Measurements from ENCODE around the gene RPF1. TPM values are rescaled to one million over a fixed set of nuclear protein-coding genes. Genes with fewer than 3 reads are reported as not detected.
"Not testable (repeated sequence)": the region's sequence is repeated elsewhere in the genome, so short reads cannot be mapped to it uniquely, and the experiment has no call there.

Gene RPF1
- total RNA-seq, 2 experiments from 2014 or later: 34.8 to 36.2 TPM

DNA sequence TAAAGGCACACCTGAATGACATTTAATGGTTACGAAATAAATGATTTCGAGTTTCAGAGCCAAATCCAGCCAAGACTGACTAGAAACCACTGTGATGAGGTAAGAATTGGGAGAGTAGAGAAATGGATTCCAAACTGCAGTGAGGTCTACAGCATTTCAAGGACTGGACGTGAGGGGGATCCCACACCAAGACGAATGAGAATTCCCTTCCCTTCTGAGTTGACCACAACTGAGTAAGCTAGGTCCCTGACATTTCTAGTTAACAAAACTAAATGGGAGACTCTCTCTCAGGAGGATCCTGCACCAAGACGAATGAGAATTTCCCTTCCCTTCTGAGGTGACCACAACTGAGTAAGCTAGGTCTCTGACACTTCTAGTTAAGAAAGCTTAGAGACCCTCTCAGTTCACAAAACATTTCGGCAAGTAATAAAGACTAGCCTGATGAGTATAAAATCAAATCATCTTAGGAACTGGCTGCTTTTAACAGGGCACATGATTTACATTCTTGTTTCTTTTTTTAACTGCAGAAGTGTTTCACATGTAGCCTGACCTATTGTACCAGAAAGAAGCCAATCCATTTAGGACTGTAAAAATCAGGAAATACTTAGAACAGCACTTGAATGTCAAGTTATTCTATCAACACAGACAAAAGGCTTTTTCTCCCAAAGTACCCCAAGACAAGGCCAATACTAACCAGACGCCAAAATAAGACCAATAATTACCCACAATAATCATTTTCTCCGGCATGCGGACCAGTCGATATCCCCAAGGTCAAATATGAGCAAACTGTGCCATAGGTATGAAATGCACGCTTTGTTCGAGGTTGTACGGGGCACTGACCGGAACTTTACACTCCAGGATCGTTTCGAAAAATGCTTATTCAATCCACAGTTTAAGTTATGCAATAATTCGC, 25.8 kb downstream of the RPF1 start:
- H3K27ac Mint-ChIP-seq: peak overlapping the region; percentile 97
- no peaks in the 10 kb centered on the region for H3K27me3 Mint-ChIP-seq
- H3K36me3 Mint-ChIP-seq: peaks cover 28% of the 10 kb centered on the region
- no peak for DNase-seq
- peak overlapping the region; percentile 99 for H3K4me3 Mint-ChIP-seq
- ATAC-seq (ENCODE audit: low read depth): no peak
- POLR2A ChIA-PET: interaction anchor here (0.9 to 4.4 kb wide), 8 partner anchors 11 to 360 kb away, joined by 3 to 84 read pairs (median 7); partner anchors contain the start of genes CTBS, PRKACB and RPF1
- H3K4me1 Mint-ChIP-seq: peaks cover 28% of the 10 kb centered on the region
- H3K9me3 Mint-ChIP-seq: peaks cover 3% of the 10 kb centered on the region

DNA sequence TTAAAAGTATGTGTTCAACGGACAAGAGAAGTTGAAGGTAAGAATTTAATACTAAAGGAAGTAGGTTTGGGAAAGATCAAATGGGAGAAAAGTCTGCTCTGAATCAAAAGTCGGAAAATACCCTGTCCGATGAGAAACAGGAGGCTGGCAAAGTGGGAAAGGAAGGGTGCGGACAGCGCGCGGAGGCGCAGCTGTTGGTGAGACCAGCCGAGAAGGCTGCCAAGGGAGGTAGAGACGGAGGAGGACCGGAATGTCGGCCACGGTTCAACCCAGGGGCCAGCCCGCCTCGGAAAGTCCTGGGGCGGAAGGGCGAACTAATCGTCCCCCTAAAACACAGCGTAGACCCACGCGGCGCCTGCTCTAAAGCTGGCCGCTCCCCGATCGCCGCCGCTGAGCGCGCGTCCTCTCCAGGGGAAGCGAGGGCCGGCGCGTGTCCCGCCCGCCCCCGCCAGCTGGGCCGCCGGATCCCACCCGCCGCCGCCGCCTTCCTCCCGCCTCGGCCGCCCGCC, 26.5 kb downstream of the RPF1 start:
- POLR2A ChIA-PET: interaction anchor here (0.7 to 4.4 kb wide), 26 partner anchors 8 to 771 kb away, joined by 3 to 84 read pairs (median 5); partner anchors contain the start of genes BCL10, CTBS, PRKACB and RPF1
- peaks cover 30% of the 10 kb centered on the region for H3K36me3 Mint-ChIP-seq
- H3K4me1 Mint-ChIP-seq: peaks cover 27% of the 10 kb centered on the region

DNA sequence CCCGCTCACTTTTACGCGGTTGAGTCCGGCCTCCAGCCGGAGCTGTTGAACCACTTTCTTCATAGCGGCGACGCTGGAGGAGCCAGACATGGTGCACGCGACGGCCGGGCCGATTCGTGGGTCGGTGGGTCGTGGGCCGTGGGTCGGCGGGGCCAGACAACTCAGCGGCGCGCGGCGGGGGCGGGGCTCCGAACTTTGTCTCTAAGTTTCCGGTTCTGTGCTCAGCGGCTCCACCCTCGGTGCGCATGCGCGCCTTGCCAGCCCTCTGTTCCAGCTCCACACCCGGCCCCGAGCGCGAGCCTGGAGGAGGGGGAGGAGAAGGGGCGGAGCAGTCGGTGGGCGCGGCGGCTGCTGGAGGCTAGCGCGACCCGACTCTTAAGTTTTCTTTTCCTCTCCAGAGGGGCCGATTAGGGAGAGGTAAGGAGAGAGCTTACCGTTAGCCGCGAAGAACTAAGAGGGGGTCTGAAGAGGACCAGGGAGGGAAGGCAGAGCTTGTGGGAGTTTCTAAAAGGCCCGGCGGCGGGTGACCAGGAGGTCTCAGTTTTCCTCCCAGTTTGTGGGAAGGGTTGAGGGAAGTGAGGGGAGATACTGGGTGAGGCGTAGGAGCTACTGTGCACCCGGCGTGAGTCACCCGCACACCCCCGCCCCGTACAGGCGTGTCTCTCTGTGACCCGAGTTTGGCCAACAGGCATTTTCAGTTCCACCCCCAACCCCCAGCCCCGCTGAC, 27.1 kb downstream of the RPF1 start, which contains the start of the genes GNG5 and SPATA1:
TSS of gene GNG5 (minus strand) at position 580 of the 727 bp plus-strand sequence. CDS start at position 90, 490 bp downstream.
TSS of gene SPATA1 (plus strand) at position 385 of the 727 bp plus-strand sequence. CDS start 9,974 bp downstream, outside the sequence.
- Mint-ChIP-seq H3K27ac (peak within 1 kb of the TSS; percentile 100), H3K4me3 (peak within 1 kb of the TSS; percentile 99), H3K36me3 (peaks cover 28% of the 10 kb centered on the region), H3K4me1 (peaks cover 22% of the 10 kb centered on the region), H3K9me3 (peaks cover 3% of the 10 kb centered on the region), H3K27me3 (no peaks in the 10 kb centered on the region)
- peak; percentile 91 for ATAC-seq (ENCODE audit: low read depth)
- POLR2A ChIA-PET: interaction anchor here (0.5 to 4.4 kb wide), 31 partner anchors 8 to 770 kb away, joined by 3 to 84 read pairs (median 4); partner anchors contain the start of genes BCL10, CTBS, PRKACB and RPF1
- peak; percentile 99 for DNase-seq

More for the DNA sequence above, 26.5 kb downstream of the RPF1 start:
- peaks cover 3% of the 10 kb centered on the region for H3K9me3 Mint-ChIP-seq
- H3K4me3 Mint-ChIP-seq: peak overlapping the region; percentile 99
- DNase-seq (no peak), ATAC-seq (ENCODE audit: low read depth) (peak; percentile 28)
- no peaks in the 10 kb centered on the region for H3K27me3 Mint-ChIP-seq
- peak overlapping the region; percentile 100 for H3K27ac Mint-ChIP-seq

DNA sequence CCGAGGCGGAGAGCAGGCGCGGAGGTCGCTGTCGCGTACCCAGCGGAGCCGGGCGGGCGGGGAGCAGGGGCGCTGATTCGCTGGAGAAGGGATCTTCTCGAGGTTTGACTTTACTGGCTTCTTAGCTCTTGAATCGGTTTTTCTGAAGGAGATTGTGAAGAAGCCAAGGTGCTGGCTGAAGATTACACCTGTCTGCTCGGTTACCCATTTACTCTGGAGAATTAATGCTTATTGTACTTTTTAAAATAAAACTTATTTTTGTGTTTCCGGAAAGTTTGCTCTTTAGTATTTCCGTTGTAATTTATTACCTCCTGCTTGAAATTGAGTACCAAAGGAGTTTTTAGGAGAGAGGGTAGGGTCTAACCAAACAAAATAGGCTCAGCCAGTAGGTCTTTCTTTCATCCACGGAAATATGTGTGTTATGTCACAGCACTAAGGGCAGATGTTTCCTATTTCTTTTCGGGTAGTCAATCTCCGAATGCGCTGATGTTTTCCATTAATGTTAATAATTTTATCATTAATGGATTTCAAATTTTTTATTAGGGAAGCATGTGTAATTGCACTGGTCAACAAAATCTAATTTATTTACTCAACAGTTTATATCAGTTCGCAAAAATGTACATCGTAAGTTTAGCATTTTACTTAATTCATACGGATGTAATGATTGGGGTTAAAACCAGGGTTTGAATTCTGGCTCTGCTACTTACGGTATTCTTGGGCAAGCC, 27.8 kb downstream of the RPF1 start:
- POLR2A ChIA-PET: interaction anchor here (0.5 to 4.4 kb wide), 27 partner anchors 9 to 770 kb away, joined by 3 to 84 read pairs (median 5); partner anchors contain the start of genes BCL10, CTBS, PRKACB and RPF1
- H3K4me3 Mint-ChIP-seq: peak overlapping the region; percentile 99
- H3K9me3 Mint-ChIP-seq: peaks cover 3% of the 10 kb centered on the region
- DNase-seq (no peak), ATAC-seq (ENCODE audit: low read depth) (no peak)
- peak overlapping the region; percentile 100 for H3K27ac Mint-ChIP-seq
- no peaks in the 10 kb centered on the region for H3K27me3 Mint-ChIP-seq
- H3K4me1 Mint-ChIP-seq: peaks cover 18% of the 10 kb centered on the region
- H3K36me3 Mint-ChIP-seq: peaks cover 22% of the 10 kb centered on the region

DNA sequence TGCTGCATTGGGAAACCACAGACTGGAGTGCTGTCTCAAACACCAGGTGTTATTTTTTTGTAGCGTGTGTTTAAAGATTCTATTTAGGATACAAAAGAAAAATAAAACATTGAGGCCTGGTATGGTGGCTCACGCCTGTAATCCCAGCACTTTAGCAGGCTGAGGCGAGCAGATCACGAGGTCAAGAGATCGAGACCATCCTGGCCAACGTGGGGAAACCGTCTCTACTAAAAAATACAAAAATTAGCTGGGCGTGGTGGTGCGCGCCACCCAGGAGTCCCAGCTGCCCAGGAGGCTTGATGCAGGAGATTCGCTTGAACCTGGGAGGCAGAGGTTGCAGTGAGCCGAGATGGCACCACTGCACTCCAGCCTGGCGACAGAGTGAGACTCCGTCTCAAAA, 28.8 kb downstream of the RPF1 start:
- not testable (repeated sequence) for DNase-seq; H3K9me3 Mint-ChIP-seq; H3K27me3 Mint-ChIP-seq; H3K27ac Mint-ChIP-seq; H3K4me3 Mint-ChIP-seq; ATAC-seq (ENCODE audit: low read depth)
- peaks cover 18% of the 10 kb centered on the region for H3K4me1 Mint-ChIP-seq
- H3K36me3 Mint-ChIP-seq: peaks cover 22% of the 10 kb centered on the region
- POLR2A ChIA-PET: interaction anchor here (1.2 kb wide), 1 partner anchor 66 kb away, joined by 4 read pairs; the partner anchor contains the start of gene CTBS

DNA sequence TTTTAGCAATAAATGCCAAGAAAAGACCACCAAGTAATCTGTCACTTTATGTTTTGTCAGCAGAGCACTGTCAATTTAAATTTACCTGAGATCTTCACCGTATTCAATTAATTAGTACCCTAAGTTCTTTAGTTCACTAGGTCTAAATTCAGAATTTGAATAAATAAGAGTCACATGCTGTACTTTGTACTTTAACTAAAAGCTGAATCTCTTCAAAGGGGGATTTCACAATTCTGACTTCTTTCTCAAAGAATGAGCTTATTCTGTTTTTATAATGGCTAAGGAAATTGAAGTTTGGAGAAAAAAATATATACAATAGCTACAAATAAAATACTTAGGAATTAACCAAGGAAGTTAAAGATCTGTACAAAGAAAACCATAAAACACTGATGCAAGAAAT, 29.4 kb downstream of the RPF1 start:
- peaks cover 22% of the 10 kb centered on the region for H3K36me3 Mint-ChIP-seq
- DNase-seq: no peak
- H3K27me3 Mint-ChIP-seq: no peaks in the 10 kb centered on the region
- H3K27ac Mint-ChIP-seq: no peak overlapping the region
- H3K4me1 Mint-ChIP-seq: peaks cover 15% of the 10 kb centered on the region
- H3K9me3 Mint-ChIP-seq: peaks cover 3% of the 10 kb centered on the region
- POLR2A ChIA-PET: interaction anchor here (1.2 kb wide), 1 partner anchor 66 kb away, joined by 4 read pairs; the partner anchor contains the start of gene CTBS
- no peak for ATAC-seq (ENCODE audit: low read depth)
- peak overlapping the region; percentile 28 for H3K4me3 Mint-ChIP-seq

DNA sequence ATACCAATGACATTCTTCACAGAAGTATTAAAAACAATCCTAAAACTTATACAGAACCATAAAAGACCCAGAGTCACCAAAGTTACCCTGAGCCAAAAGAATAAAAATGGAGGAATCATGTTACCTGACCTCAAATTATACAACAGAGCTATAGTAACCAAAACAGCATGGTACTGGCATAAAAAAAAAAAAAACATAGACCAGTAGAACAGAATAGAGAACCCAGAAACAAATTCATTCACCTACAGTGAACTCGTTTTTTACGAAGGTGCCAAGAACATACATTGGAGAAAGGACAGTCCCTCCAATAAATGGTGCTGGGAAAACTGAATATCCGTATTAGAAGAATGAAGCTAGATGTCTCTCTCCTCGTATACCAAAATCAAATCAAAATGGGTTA, 30.0 kb downstream of the RPF1 start:
- POLR2A ChIA-PET: no interaction called here
- H3K36me3 Mint-ChIP-seq: peaks cover 21% of the 10 kb centered on the region
- H3K27me3 Mint-ChIP-seq: no peaks in the 10 kb centered on the region
- H3K9me3 Mint-ChIP-seq: peaks cover 3% of the 10 kb centered on the region
- DNase-seq: no peak
- no peak overlapping the region for H3K4me3 Mint-ChIP-seq
- peaks cover 11% of the 10 kb centered on the region for H3K4me1 Mint-ChIP-seq
- H3K27ac Mint-ChIP-seq: no peak overlapping the region
- ATAC-seq (ENCODE audit: low read depth): no peak

DNA sequence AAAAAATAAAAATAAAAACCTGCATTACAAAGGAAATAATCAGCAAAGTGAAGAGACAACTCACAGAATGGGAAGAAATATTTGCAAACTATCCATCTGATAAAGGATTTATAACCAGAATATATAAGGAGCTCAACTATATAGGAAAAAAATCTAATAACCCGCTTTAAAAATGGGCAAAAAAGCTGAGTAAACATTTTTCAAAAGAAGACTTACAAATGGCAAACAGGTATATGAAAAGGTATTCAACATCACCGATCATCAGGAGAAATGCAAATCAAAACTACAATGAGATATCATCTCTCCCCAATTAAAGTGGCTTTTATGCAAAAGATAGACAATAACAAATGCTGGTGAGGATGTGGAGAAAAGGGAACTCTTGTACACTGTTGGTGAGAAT, 31.1 kb downstream of the RPF1 start:
- peaks cover 2% of the 10 kb centered on the region for H3K4me1 Mint-ChIP-seq
- H3K36me3 Mint-ChIP-seq: peaks cover 18% of the 10 kb centered on the region
- no peak overlapping the region for H3K27ac Mint-ChIP-seq
- no peak for ATAC-seq (ENCODE audit: low read depth)
- H3K27me3 Mint-ChIP-seq: no peaks in the 10 kb centered on the region
- peaks cover 3% of the 10 kb centered on the region for H3K9me3 Mint-ChIP-seq
- no peak for DNase-seq
- H3K4me3 Mint-ChIP-seq: no peak overlapping the region
- POLR2A ChIA-PET: no interaction called here

DNA sequence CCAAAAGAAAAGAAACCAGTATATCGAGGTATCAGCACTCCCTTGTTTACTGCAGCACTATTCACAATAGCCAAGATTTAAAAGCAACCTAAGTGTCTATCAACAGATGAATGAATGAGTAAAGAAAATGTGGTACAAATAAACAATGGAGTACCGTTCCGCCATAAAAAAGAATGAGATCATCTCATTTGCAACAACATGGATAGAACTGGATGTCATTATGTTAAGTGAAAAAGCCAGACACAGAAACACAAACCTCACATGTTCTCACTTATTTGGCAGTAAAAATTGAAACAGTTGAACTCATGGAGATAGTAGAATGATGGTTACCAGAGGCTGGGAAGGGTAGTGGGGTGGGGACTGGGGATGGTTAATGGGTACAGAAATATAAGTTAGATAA, 31.6 kb downstream of the RPF1 start:
- peaks cover 2% of the 10 kb centered on the region for H3K4me1 Mint-ChIP-seq
- no peak for ATAC-seq (ENCODE audit: low read depth)
- H3K27me3 Mint-ChIP-seq: no peaks in the 10 kb centered on the region
- H3K27ac Mint-ChIP-seq: no peak overlapping the region
- DNase-seq: no peak
- peaks cover 18% of the 10 kb centered on the region for H3K36me3 Mint-ChIP-seq
- no peak overlapping the region for H3K4me3 Mint-ChIP-seq
- H3K9me3 Mint-ChIP-seq: peaks cover 3% of the 10 kb centered on the region
- POLR2A ChIA-PET: no interaction called here

DNA sequence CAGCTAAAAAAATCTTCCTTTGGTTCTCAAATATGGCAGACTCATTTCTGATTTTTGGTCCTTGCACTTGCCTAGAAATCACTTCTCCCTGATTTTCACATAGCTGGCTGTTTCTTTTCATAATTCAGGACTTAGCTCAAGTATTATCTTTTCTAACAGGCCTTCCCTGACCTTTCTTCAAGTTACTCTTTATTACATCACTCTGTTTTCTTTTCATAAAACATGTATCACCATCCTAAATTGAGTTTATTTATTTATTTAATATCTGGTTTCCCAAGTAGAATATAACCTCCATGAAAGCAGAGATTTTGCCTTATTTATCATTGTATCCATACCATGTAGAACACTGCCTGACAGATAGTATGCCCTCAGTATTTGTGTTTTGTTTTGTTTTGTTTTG, 45.5 kb downstream of the RPF1 start:
- no peak overlapping the region for H3K4me3 Mint-ChIP-seq
- DNase-seq: no peak
- H3K9me3 Mint-ChIP-seq: no peaks in the 10 kb centered on the region
- no peaks in the 10 kb centered on the region for H3K4me1 Mint-ChIP-seq
- peaks cover 8% of the 10 kb centered on the region for H3K36me3 Mint-ChIP-seq
- H3K27me3 Mint-ChIP-seq: no peaks in the 10 kb centered on the region
- no peak overlapping the region for H3K27ac Mint-ChIP-seq
- POLR2A ChIA-PET: interaction anchor here (0.9 kb wide), 1 partner anchor 19 kb away, joined by 3 read pairs; the partner anchor contains the start of genes GNG5 and SPATA1
- no peak for ATAC-seq (ENCODE audit: low read depth)

DNA sequence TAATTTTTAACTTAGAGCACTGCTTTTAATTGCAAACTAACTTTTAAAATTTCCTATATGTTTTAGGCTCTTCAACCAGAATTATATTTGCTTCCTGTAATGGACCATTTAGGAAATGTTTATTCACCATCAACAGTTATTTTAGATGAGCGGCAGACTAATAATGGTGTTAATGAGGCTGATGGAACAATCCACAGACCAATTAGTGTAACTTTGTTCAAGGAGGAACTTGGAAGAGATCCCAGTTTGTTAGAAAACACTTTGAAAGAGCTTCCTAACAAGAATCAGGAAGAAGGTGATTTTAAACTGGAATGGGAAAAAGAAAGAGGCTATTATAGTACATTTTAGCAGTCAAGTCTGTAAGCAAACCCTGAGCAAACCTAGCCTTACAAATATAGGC, 46.7 kb downstream of the RPF1 start:
- Mint-ChIP-seq H3K27ac (no peak overlapping the region), H3K9me3 (no peaks in the 10 kb centered on the region), H3K4me1 (no peaks in the 10 kb centered on the region), H3K4me3 (no peak overlapping the region), H3K27me3 (no peaks in the 10 kb centered on the region), H3K36me3 (peaks cover 10% of the 10 kb centered on the region)
- POLR2A ChIA-PET: no interaction called here
- no peak for ATAC-seq (ENCODE audit: low read depth)
- DNase-seq: no peak

DNA sequence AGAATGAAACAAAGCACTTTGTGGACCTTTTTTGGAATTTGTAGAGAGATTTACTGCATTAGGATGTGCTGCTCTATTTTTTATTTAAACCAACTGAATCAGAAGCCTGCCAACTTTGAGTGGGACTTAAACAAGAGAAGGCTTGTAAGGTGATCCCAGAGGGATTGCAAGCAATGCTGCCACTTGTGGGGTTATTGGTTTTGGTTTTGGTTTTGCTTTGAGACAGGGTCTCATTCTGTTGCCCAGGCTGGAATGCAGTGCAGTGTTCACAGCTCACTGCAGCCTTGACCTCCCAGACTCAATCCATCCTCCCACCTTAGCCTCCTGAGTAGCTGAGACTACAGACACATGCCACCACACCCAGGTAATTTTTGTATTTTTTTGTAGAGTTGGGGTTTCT, 59.5 kb downstream of the RPF1 start:
- H3K36me3 Mint-ChIP-seq: peaks cover 10% of the 10 kb centered on the region
- no peaks in the 10 kb centered on the region for H3K9me3 Mint-ChIP-seq
- H3K4me1 Mint-ChIP-seq: peaks cover 15% of the 10 kb centered on the region
- H3K4me3 Mint-ChIP-seq: no peak overlapping the region
- ATAC-seq (ENCODE audit: low read depth) (no peak), DNase-seq (no peak)
- H3K27me3 Mint-ChIP-seq: no peaks in the 10 kb centered on the region
- POLR2A ChIA-PET: interaction anchor here (1.5 kb wide), 1 partner anchor 33 kb away, joined by 5 read pairs; the partner anchor contains the start of genes GNG5 and SPATA1
- peak overlapping the region; percentile 31 for H3K27ac Mint-ChIP-seq

Data from activated naive CD8-positive, alpha-beta T cell treated with anti-CD3 and anti-CD28 coated beads, Interleukin-2, amount 10 ng/mL, durations not matched to agents 7 days and 5 days (primary cell).